Measurements from ENCODE around the gene THAP10.

- TF ChIP-seq CTCF (conservative IDR thresholded peaks at IDR 0.05) (no peak), ZFX (IDR thresholded peaks at IDR 0.05) (no peak)
Observed at GRCh38 chr15:70859998-70860397, 32.2 kb downstream of the THAP10 start.
